ENCODE measurements around the gene FBXO38.
"Not testable (repeated sequence)": the region's sequence is repeated elsewhere in the genome, so short reads cannot be mapped to it uniquely, and the experiment has no call there.

FBXO38 gene

GRCh38 chr5:148427370-148428042, 43.7 kb downstream of the FBXO38 start:
- no peak for DNase-seq (ENCODE audit: low read depth)

- DNase-seq (ENCODE audit: low read depth): no peak
Measured at GRCh38 chr5:148428848-148429247, 45.1 kb downstream of the FBXO38 start.

GRCh38 chr5:148433826-148434225, 50.1 kb downstream of the FBXO38 start:
- DNase-seq (ENCODE audit: low read depth): no peak

- no peak for DNase-seq (ENCODE audit: low read depth)
Measured at GRCh38 chr5:148436029-148436428, 52.3 kb downstream of the FBXO38 start.

GRCh38 chr5:148437249-148437648, 53.5 kb downstream of the FBXO38 start:
- DNase-seq (ENCODE audit: low read depth): no peak

- no peak for DNase-seq (ENCODE audit: low read depth)
Measured at GRCh38 chr5:148438933-148439332, 55.2 kb downstream of the FBXO38 start.

GRCh38 chr5:148443241-148443640, 59.5 kb downstream of the FBXO38 start:
- DNase-seq (ENCODE audit: low read depth): no peak

- DNase-seq (ENCODE audit: low read depth): peak; percentile 37
Measured at GRCh38 chr5:148443998-148444397, 60.2 kb downstream of the FBXO38 start.

- no peak for DNase-seq (ENCODE audit: low read depth)
Measured at GRCh38 chr5:148445578-148445977, 61.8 kb downstream of the FBXO38 start.

- no peak for DNase-seq (ENCODE audit: low read depth)
Measured at GRCh38 chr5:148446611-148447010, 62.9 kb downstream of the FBXO38 start.

GRCh38 chr5:148452499-148453193, 68.9 kb downstream of the FBXO38 start:
- no peak for DNase-seq (ENCODE audit: low read depth)

GRCh38 chr5:148454576-148454975, 70.8 kb downstream of the FBXO38 start:
- DNase-seq (ENCODE audit: low read depth): no peak

GRCh38 chr5:148455185-148455584, 71.4 kb downstream of the FBXO38 start:
- peak; percentile 6 for DNase-seq (ENCODE audit: low read depth)

GRCh38 chr5:148457183-148457620, 73.4 kb downstream of the FBXO38 start:
- DNase-seq (ENCODE audit: low read depth): no peak

GRCh38 chr5:148458036-148458888, 74.5 kb downstream of the FBXO38 start:
- no peak for DNase-seq (ENCODE audit: low read depth)

- no peak for DNase-seq (ENCODE audit: low read depth)
Measured at GRCh38 chr5:148459669-148460068, 75.9 kb downstream of the FBXO38 start.

- DNase-seq (ENCODE audit: low read depth): no peak
Measured at GRCh38 chr5:148465381-148466235, 81.8 kb downstream of the FBXO38 start.

- no peak for DNase-seq (ENCODE audit: low read depth)
Measured at GRCh38 chr5:148466236-148466580, 82.5 kb downstream of the FBXO38 start.

GRCh38 chr5:148467958-148468357, 84.2 kb downstream of the FBXO38 start:
- no peak for DNase-seq (ENCODE audit: low read depth)

GRCh38 chr5:148468746-148469145, 85.0 kb downstream of the FBXO38 start:
- DNase-seq (ENCODE audit: low read depth): not testable (repeated sequence)

GRCh38 chr5:148469501-148469935, 85.8 kb downstream of the FBXO38 start:
- DNase-seq (ENCODE audit: low read depth): peak; percentile 28

GRCh38 chr5:148471379-148471778, 87.6 kb downstream of the FBXO38 start:
- DNase-seq (ENCODE audit: low read depth): no peak
